ENCODE results near the gene HLF.

Gene HLF

GRCh38 chr17:55225237-55225636 lies 39.5 kb upstream of the HLF start:
- no peak for TF ChIP-seq CTCF (conservative IDR thresholded peaks at IDR 0.05; ENCODE audit: low read depth, low read length)
- no peak overlapping the region for H3K4me3 ChIP-seq (ENCODE audit: low read depth, low read length)
- DNase-seq (ENCODE audit: low read depth): no peak

GRCh38 chr17:55228683-55229192 lies 36.0 kb upstream of the HLF start:
- DNase-seq (ENCODE audit: low read depth): no peak
- no peak overlapping the region for H3K4me3 ChIP-seq (ENCODE audit: low read depth, low read length)
- TF ChIP-seq CTCF (conservative IDR thresholded peaks at IDR 0.05; ENCODE audit: low read depth, low read length): no peak

GRCh38 chr17:55229276-55229675 lies 35.5 kb upstream of the HLF start:
- DNase-seq (ENCODE audit: low read depth): no peak
- TF ChIP-seq CTCF (conservative IDR thresholded peaks at IDR 0.05; ENCODE audit: low read depth, low read length): no peak
- H3K4me3 ChIP-seq (ENCODE audit: low read depth, low read length): no peak overlapping the region

- H3K4me3 ChIP-seq (ENCODE audit: low read depth, low read length): no peak overlapping the region
- DNase-seq (ENCODE audit: low read depth): no peak
- no peak for TF ChIP-seq CTCF (conservative IDR thresholded peaks at IDR 0.05; ENCODE audit: low read depth, low read length)
These were observed 34.0 kb upstream of the HLF start for GRCh38 chr17:55230716-55231115.

- no peak for TF ChIP-seq CTCF (conservative IDR thresholded peaks at IDR 0.05; ENCODE audit: low read depth, low read length)
- no peak overlapping the region for H3K4me3 ChIP-seq (ENCODE audit: low read depth, low read length)
- DNase-seq (ENCODE audit: low read depth): no peak
These were observed 30.9 kb upstream of the HLF start for GRCh38 chr17:55233840-55234239.

GRCh38 chr17:55236316-55236715 lies 28.4 kb upstream of the HLF start:
- no peak overlapping the region for H3K4me3 ChIP-seq (ENCODE audit: low read depth, low read length)
- DNase-seq (ENCODE audit: low read depth): no peak
- TF ChIP-seq CTCF (conservative IDR thresholded peaks at IDR 0.05; ENCODE audit: low read depth, low read length): no peak

GRCh38 chr17:55237268-55237667 lies 27.5 kb upstream of the HLF start:
- peak; percentile 8 for DNase-seq (ENCODE audit: low read depth)
- H3K4me3 ChIP-seq (ENCODE audit: low read depth, low read length): no peak overlapping the region

More at GRCh38 chr17:55237268-55237667, 27.5 kb upstream of the HLF start:
- no peak for TF ChIP-seq CTCF (conservative IDR thresholded peaks at IDR 0.05; ENCODE audit: low read depth, low read length)

Measured in choroid plexus epithelial cell (primary cell).